ENCODE measurements around the gene KCNH2.

KCNH2 gene

DNA sequence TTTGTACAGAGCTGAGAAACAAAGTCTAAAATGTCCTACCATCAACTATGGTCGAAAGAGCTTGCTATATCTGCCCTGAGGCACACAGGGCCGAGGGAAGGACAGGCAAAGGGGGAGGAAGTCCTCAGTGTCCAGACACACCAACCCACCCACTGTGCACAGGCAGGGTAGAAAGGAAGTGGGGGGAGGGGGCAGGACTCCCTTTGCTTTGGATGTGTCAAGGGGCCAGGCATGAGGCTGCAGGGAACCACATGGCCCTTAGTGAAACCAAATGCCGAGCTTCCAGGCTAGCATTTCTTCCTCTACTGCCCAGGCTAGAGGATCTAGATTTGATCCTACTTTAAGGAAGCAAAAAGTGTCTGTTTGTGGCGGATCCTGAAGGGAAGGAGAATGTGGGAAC is 28.6 kb downstream of the KCNH2 start:
- Histone ChIP-seq H3K27me3 (ENCODE audit: low read length) (no peaks in the 10 kb centered on the region), H3K27ac (ENCODE audit: low read depth, low read length) (no peak overlapping the region), H3K9me3 (ENCODE audit: insufficient read depth, low read length) (no peaks in the 10 kb centered on the region), H3K4me3 (ENCODE audit: insufficient read depth, low read length, poor library complexity, severe bottlenecking) (no peak overlapping the region), H3K4me2 (ENCODE audit: low read depth, low read length, poor library complexity, severe bottlenecking) (no peak overlapping the region), H3K36me3 (ENCODE audit: low read length) (no peaks in the 10 kb centered on the region), H4K20me1 (ENCODE audit: low read depth, low read length) (no peaks in the 10 kb centered on the region), H3F3A (ENCODE audit: insufficient read depth) (no peaks in the 10 kb centered on the region), H3K79me2 (ENCODE audit: insufficient read depth, low read length) (no peaks in the 10 kb centered on the region), H3K9me2 (replicated peaks; ENCODE audit: insufficient read depth, low read length) (no peaks in the 10 kb centered on the region), H3K9ac (ENCODE audit: low read length) (no peak overlapping the region), H2AFZ (ENCODE audit: low read depth, low read length, severe bottlenecking) (no peak overlapping the region)
- no peak for TF ChIP-seq EZH2phosphoT487 (conservative IDR thresholded peaks at IDR 0.05; ENCODE audit: low read length)
- TF ChIP-seq, protein P1, sequence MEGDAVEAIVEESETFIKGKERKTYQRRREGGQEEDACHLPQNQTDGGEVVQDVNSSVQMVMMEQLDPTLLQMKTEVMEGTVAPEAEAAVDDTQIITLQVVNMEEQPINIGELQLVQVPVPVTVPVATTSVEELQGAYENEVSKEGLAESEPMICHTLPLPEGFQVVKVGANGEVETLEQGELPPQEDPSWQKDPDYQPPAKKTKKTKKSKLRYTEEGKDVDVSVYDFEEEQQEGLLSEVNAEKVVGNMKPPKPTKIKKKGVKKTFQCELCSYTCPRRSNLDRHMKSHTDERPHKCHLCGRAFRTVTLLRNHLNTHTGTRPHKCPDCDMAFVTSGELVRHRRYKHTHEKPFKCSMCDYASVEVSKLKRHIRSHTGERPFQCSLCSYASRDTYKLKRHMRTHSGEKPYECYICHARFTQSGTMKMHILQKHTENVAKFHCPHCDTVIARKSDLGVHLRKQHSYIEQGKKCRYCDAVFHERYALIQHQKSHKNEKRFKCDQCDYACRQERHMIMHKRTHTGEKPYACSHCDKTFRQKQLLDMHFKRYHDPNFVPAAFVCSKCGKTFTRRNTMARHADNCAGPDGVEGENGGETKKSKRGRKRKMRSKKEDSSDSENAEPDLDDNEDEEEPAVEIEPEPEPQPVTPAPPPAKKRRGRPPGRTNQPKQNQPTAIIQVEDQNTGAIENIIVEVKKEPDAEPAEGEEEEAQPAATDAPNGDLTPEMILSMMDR (IDR thresholded peaks at IDR 0.05; ENCODE audit: insufficient read depth, low read length, poor library complexity, severe bottlenecking) = no peak

- H3K9me3 ChIP-seq (ENCODE audit: insufficient read depth, low read length) = no peaks in the 10 kb centered on the region
- H3K9me2 ChIP-seq (replicated peaks; ENCODE audit: insufficient read depth, low read length) = no peaks in the 10 kb centered on the region
- H3K27me3 ChIP-seq (ENCODE audit: low read length) = no peaks in the 10 kb centered on the region
- H3K27ac ChIP-seq (ENCODE audit: low read depth, low read length) = no peak overlapping the region
- H4K20me1 ChIP-seq (ENCODE audit: low read depth, low read length) = no peaks in the 10 kb centered on the region
- H3K79me2 ChIP-seq (ENCODE audit: insufficient read depth, low read length) = no peaks in the 10 kb centered on the region
- no peak overlapping the region for H2AFZ ChIP-seq (ENCODE audit: low read depth, low read length, severe bottlenecking)
- H3K4me3 ChIP-seq (ENCODE audit: insufficient read depth, low read length, poor library complexity, severe bottlenecking) = no peak overlapping the region
- H3K9ac ChIP-seq (ENCODE audit: low read length) = no peak overlapping the region
- no peak overlapping the region for H3K4me2 ChIP-seq (ENCODE audit: low read depth, low read length, poor library complexity, severe bottlenecking)
- H3F3A ChIP-seq (ENCODE audit: insufficient read depth) = no peaks in the 10 kb centered on the region
- TF ChIP-seq, protein P1 (IDR thresholded peaks at IDR 0.05; ENCODE audit: insufficient read depth, low read length, poor library complexity, severe bottlenecking) = no peak
- no peak for TF ChIP-seq EZH2phosphoT487 (conservative IDR thresholded peaks at IDR 0.05; ENCODE audit: low read length)
- no peaks in the 10 kb centered on the region for H3K36me3 ChIP-seq (ENCODE audit: low read length)
These were observed 29.3 kb downstream of the KCNH2 start for GRCh38 chr7:150948791-150949251.

DNA sequence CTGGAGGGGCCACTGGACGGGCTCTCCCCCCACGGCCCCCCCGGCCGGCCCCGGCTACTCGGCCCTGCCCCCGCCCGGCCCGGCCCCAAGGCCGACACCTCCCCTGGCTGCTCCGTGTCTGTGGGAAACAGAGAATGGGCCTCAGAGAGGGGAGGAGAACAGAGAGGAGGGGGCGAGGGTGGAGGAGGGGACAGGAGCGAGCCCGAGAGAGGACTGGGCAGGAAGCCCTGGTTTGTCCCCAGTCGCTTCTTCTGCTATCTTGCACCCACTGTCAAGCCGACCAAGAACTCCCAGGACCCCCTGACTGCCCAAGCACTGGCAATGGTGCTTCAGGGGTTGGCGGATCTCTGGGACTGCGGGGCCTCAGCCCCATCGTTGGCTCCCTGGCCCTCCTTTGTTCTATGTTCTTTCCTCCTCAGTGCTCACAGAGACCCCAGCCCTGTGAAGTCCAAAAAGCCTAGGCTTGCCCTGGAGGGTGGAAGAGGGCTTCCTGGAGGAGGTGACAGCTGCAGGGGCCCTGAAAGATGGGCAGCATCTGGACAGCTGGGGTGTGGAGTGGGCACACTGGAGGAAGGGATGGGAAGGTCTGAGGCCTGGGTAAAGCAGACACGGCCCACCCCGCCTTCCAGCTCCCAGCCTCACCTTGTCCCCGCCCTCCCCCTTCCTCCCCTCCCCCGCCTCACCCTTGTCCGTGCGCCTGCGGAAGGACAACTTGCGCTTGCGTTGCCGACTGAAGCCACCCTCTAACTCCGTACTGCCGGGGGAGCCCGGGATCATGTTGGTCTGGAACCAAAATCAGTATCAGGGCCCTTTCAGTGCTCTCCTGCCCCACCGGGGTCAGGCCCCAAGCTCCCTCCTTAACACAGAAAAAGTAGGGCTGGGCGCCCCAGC is 30.1 kb downstream of the KCNH2 start:
- H2AFZ ChIP-seq (ENCODE audit: low read depth, low read length, severe bottlenecking) = no peak overlapping the region
- H3K4me3 ChIP-seq (ENCODE audit: insufficient read depth, low read length, poor library complexity, severe bottlenecking) = no peak overlapping the region
- no peaks in the 10 kb centered on the region for H4K20me1 ChIP-seq (ENCODE audit: low read depth, low read length)
- H3K9me3 ChIP-seq (ENCODE audit: insufficient read depth, low read length) = no peaks in the 10 kb centered on the region
- TF ChIP-seq, protein P1 (IDR thresholded peaks at IDR 0.05; ENCODE audit: insufficient read depth, low read length, poor library complexity, severe bottlenecking) = no peak
- H3F3A ChIP-seq (ENCODE audit: insufficient read depth) = no peaks in the 10 kb centered on the region
- no peaks in the 10 kb centered on the region for H3K9me2 ChIP-seq (replicated peaks; ENCODE audit: insufficient read depth, low read length)
- H3K27me3 ChIP-seq (ENCODE audit: low read length) = no peaks in the 10 kb centered on the region
- H3K79me2 ChIP-seq (ENCODE audit: insufficient read depth, low read length) = no peaks in the 10 kb centered on the region
- H3K27ac ChIP-seq (ENCODE audit: low read depth, low read length) = no peak overlapping the region
- H3K4me2 ChIP-seq (ENCODE audit: low read depth, low read length, poor library complexity, severe bottlenecking) = no peak overlapping the region
- no peaks in the 10 kb centered on the region for H3K36me3 ChIP-seq (ENCODE audit: low read length)
- H3K9ac ChIP-seq (ENCODE audit: low read length) = no peak overlapping the region

Data from SU-DHL-6 (cell line).